Measurements from ENCODE around the gene BBOX1. TPM values are rescaled to one million over a fixed set of nuclear protein-coding genes. Genes with fewer than 3 reads are reported as not detected.

The BBOX1 gene
- total and polyA plus RNA-seq, 4 donors, result 2.8 to 18.4 (median 9.0) TPM

DNA sequence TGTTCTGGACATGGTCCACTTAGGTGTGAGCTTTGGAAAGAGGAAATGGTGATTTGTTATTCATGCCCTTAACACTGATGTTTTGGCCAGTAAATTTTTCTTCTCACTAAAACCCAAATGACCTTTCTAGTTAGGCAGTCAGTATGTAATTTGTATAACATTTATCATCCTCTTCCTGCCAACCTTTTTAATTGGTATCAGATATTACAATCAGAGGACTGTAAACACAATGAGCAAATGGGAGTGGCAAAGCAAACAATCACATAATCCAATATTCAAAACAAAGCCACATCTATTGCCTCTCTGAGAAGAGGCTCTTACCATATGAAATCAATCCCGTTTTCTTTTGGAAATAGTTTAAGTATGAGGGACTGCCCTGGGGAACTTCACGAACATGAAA, 49.1 kb downstream of the BBOX1 start:
- Histone ChIP-seq H3K9ac (ENCODE audit: low read depth in 1 of 2, low read length in 2 of 2) (no peak overlapping the region), H3K9me3 (ENCODE audit: control insufficient read depth in 4 of 4, low read length in 3 of 4) (no peaks in the 10 kb centered on the region), H3K4me3 (ENCODE audit: low read depth in 1 of 3, low read length in 3 of 3) (no peak overlapping the region), H3K36me3 (ENCODE audit: control insufficient read depth in 4 of 4, insufficient read depth in 3 of 4, low read depth in 1 of 4, low read length in 3 of 4) (no peaks in the 10 kb centered on the region), H3K27me3 (ENCODE audit: control insufficient read depth in 4 of 4, insufficient read depth in 4 of 4, low read length in 3 of 4) (no peaks in the 10 kb centered on the region), H3K27ac (ENCODE audit: low read depth in 1 of 2, low read length in 2 of 2) (peak overlapping the region; percentile 30 to 34), H3K4me1 (ENCODE audit: control insufficient read depth in 4 of 4, insufficient read depth in 4 of 4, low read length in 3 of 4) (peaks cover 1 to 57% (median 31%) of the 10 kb centered on the region in 4 donors)
- WGBS, result 85% methylated on average over 2 of the region's 2 CpGs
- no peak for DNase-seq (ENCODE audit: low spot score)
- no peak for TF ChIP-seq FOXA2 (IDR thresholded peaks at IDR 0.05)
- no peak for TF ChIP-seq HNF4G (IDR thresholded peaks at IDR 0.05)
- TF ChIP-seq, protein P1, sequence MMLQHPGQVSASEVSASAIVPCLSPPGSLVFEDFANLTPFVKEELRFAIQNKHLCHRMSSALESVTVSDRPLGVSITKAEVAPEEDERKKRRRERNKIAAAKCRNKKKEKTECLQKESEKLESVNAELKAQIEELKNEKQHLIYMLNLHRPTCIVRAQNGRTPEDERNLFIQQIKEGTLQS (IDR thresholded peaks at IDR 0.05), result no peak
- no peak for TF ChIP-seq JUND (IDR thresholded peaks at IDR 0.05)
- no peak for TF ChIP-seq GABPA (IDR thresholded peaks at IDR 0.05 in 1 of 2, conservative IDR thresholded peaks at IDR 0.05 in 1 of 2)
- TF ChIP-seq MAX (IDR thresholded peaks at IDR 0.05), result no peak
- no peak for TF ChIP-seq FOXA1 (IDR thresholded peaks at IDR 0.05)
- TF ChIP-seq RXRA (IDR thresholded peaks at IDR 0.05), result no peak
- TF ChIP-seq REST (IDR thresholded peaks at IDR 0.05), result no peak
- no peak for TF ChIP-seq TAF1 (conservative IDR thresholded peaks at IDR 0.05)
- TF ChIP-seq EGR1 (IDR thresholded peaks at IDR 0.05; ENCODE audit: low read depth in 2 of 2), result no peak
- no peak for TF ChIP-seq NR2F2 (IDR thresholded peaks at IDR 0.05)
- TF ChIP-seq, protein P2, sequence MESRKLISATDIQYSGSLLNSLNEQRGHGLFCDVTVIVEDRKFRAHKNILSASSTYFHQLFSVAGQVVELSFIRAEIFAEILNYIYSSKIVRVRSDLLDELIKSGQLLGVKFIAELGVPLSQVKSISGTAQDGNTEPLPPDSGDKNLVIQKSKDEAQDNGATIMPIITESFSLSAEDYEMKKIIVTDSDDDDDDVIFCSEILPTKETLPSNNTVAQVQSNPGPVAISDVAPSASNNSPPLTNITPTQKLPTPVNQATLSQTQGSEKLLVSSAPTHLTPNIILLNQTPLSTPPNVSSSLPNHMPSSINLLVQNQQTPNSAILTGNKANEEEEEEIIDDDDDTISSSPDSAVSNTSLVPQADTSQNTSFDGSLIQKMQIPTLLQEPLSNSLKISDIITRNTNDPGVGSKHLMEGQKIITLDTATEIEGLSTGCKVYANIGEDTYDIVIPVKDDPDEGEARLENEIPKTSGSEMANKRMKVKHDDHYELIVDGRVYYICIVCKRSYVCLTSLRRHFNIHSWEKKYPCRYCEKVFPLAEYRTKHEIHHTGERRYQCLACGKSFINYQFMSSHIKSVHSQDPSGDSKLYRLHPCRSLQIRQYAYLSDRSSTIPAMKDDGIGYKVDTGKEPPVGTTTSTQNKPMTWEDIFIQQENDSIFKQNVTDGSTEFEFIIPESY (IDR thresholded peaks at IDR 0.05), result no peak
- TF ChIP-seq RAD21 (IDR thresholded peaks at IDR 0.05), result no peak
- TF ChIP-seq, protein P3, sequence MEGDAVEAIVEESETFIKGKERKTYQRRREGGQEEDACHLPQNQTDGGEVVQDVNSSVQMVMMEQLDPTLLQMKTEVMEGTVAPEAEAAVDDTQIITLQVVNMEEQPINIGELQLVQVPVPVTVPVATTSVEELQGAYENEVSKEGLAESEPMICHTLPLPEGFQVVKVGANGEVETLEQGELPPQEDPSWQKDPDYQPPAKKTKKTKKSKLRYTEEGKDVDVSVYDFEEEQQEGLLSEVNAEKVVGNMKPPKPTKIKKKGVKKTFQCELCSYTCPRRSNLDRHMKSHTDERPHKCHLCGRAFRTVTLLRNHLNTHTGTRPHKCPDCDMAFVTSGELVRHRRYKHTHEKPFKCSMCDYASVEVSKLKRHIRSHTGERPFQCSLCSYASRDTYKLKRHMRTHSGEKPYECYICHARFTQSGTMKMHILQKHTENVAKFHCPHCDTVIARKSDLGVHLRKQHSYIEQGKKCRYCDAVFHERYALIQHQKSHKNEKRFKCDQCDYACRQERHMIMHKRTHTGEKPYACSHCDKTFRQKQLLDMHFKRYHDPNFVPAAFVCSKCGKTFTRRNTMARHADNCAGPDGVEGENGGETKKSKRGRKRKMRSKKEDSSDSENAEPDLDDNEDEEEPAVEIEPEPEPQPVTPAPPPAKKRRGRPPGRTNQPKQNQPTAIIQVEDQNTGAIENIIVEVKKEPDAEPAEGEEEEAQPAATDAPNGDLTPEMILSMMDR (IDR thresholded peaks at IDR 0.05; ENCODE audit: low read depth, low read length, missing input control), result no peak
- no peak for TF ChIP-seq SP1 (IDR thresholded peaks at IDR 0.05)

Measured in liver (tissue), 9 donors.